OCI-M2 (cell line): ENCODE results near the gene ASB6.
"Not testable (repeated sequence)": the region's sequence is repeated elsewhere in the genome, so short reads cannot be mapped to it uniquely, and the experiment has no call there.

Experiments used
- DNase-seq: peaks from one replicate; lab custom pipeline; 2025; ENCODE audit not compliant: unreplicated experiment; lab: John Stamatoyannopoulos, UW

Gene ASB6

GRCh38 chr9:129609486-129610212 is 32.3 kb downstream of the ASB6 start:
- DNase-seq = no peak

- DNase-seq = no peak
Observed at GRCh38 chr9:129608561-129609481, 33.1 kb downstream of the ASB6 start.

- no peak for DNase-seq
Observed at GRCh38 chr9:129607027-129607387, 34.9 kb downstream of the ASB6 start.

- no peak for DNase-seq
Observed at GRCh38 chr9:129606161-129607026, 35.6 kb downstream of the ASB6 start.

- no peak for DNase-seq
Observed at GRCh38 chr9:129604766-129605163, 37.2 kb downstream of the ASB6 start.

- DNase-seq = no peak
Observed at GRCh38 chr9:129604056-129604765, 37.7 kb downstream of the ASB6 start.

GRCh38 chr9:129602598-129603415 is 39.1 kb downstream of the ASB6 start:
- no peak for DNase-seq

GRCh38 chr9:129601082-129601674 is 40.8 kb downstream of the ASB6 start:
- no peak for DNase-seq

GRCh38 chr9:129598089-129598596 is 43.8 kb downstream of the ASB6 start:
- no peak for DNase-seq

- DNase-seq = no peak
Observed at GRCh38 chr9:129597355-129598088, 44.4 kb downstream of the ASB6 start.

- DNase-seq = no peak
Observed at GRCh38 chr9:129596541-129597331, 45.2 kb downstream of the ASB6 start.

GRCh38 chr9:129595903-129596540 is 45.9 kb downstream of the ASB6 start:
- no peak for DNase-seq

GRCh38 chr9:129595311-129595741 is 46.6 kb downstream of the ASB6 start:
- DNase-seq = no peak

GRCh38 chr9:129594632-129595031 is 47.3 kb downstream of the ASB6 start:
- no peak for DNase-seq

GRCh38 chr9:129592790-129593189 is 49.2 kb downstream of the ASB6 start:
- not testable (repeated sequence) for DNase-seq

- DNase-seq = no peak
Observed at GRCh38 chr9:129591916-129592315, 50.0 kb downstream of the ASB6 start.

GRCh38 chr9:129590466-129590865 is 51.5 kb downstream of the ASB6 start:
- DNase-seq = no peak
